K562 (cell line): ENCODE results near the gene CDCA5. TPM values are rescaled to one million over a fixed set of nuclear protein-coding genes. Genes with fewer than 3 reads are reported as not detected.

Experiments
- ATF4 ChIP-seq: fragments of 450-650 bp; formaldehyde crosslinking; IDR thresholded peaks from 2 replicates; pipeline ENCODE4 v1.4.0; 2022; ENCODE audit warnings: mild to moderate bottlenecking, moderate library complexity
- BRD9 ChIP-seq: fragments of 450-650 bp; IDR thresholded peaks from 2 replicates; pipeline ENCODE4 v1.6.1; 2018; ENCODE audit warnings: low read depth; ENCODE audit not compliant: partially characterized antibody
- ESRRA ChIP-seq: fragments of 450-650 bp; IDR thresholded peaks from 2 replicates; pipeline ENCODE4 v1.6.1; 2014; ENCODE audit warnings: low read depth, mild to moderate bottlenecking, moderate library complexity, borderline replicate concordance
- GABPA ChIP-seq: fragments of 200-800 bp; sonication (Bioruptor generic); conservative IDR thresholded peaks from 2 replicates; pipeline ENCODE4 v1.6.1; 2016; ENCODE audit warnings: low read depth, missing genetic modification characterization, missing compliant biosample characterization
- GABPB1 ChIP-seq: sonication (generic); formaldehyde crosslinking; IDR thresholded peaks from 2 replicates; pipeline ENCODE4 v1.8.0; 2022; ENCODE audit warnings: mild to moderate bottlenecking, missing genetic modification reagents
- ILF3 ChIP-seq: fragments of 450-650 bp; IDR thresholded peaks from 2 replicates; pipeline ENCODE4 v1.6.1; 2018; ENCODE audit warnings: antibody characterized with exemption, mild to moderate bottlenecking, moderate library complexity, borderline replicate concordance
- KDM2B ChIP-seq: fragments of 250-450 bp; sonication (Bioruptor Pico); IDR thresholded peaks from 2 replicates; pipeline ENCODE4 v1.8.0; 2021; ENCODE audit warnings: mild to moderate bottlenecking, moderate library complexity
- KLF1 ChIP-seq: fragments of 450-650 bp; IDR thresholded peaks from 2 replicates; pipeline ENCODE4 v1.6.1; 2016; ENCODE audit warnings: missing genetic modification characterization, missing compliant biosample characterization
- L3MBTL2 ChIP-seq: fragments of 450-650 bp; IDR thresholded peaks from 2 replicates; pipeline ENCODE4 v1.6.1; 2016; ENCODE audit warnings: mild to moderate bottlenecking, moderate library complexity
- MCM3 ChIP-seq: fragments of 450-650 bp; IDR thresholded peaks from 2 replicates; pipeline ENCODE4 v1.6.1; 2016
- MYBL2 ChIP-seq, 2 experiments: fragments of 450-650 bp in 1 of 2; sonication (generic) in 1 of 2; formaldehyde crosslinking in 1 of 2; IDR thresholded peaks; 2 replicates each; pipeline versions ENCODE4 v1.6.1 to v1.8.1; 2017 to 2022; ENCODE audit warnings: borderline replicate concordance in 1 of 2, inconsistent platforms in 1 of 2, low read depth in 1 of 2, mild to moderate bottlenecking in 1 of 2, missing genetic modification reagents in 1 of 2, moderate library complexity in 1 of 2
- NR4A1 ChIP-seq, 2 experiments: fragments of 250-450 bp in 1 of 2; fragments of 450-650 bp in 1 of 2; sonication (Bioruptor Pico) in 1 of 2; IDR thresholded peaks; 2 replicates each; pipeline versions ENCODE4 v1.4.0 to v1.6.1; 2016 to 2020; ENCODE audit warnings: mild to moderate bottlenecking in 2 of 2, missing compliant biosample characterization in 1 of 2, missing genetic modification characterization in 1 of 2, moderate library complexity in 1 of 2
- PCBP1 ChIP-seq: fragments of 200-400 bp; formaldehyde crosslinking; IDR thresholded peaks from 2 replicates; pipeline ENCODE4 v1.6.1; 2018; ENCODE audit warnings: mild to moderate bottlenecking, low read depth, low read length; ENCODE audit not compliant: poor library complexity, severe bottlenecking
- PML ChIP-seq: IDR thresholded peaks from 2 replicates; pipeline ENCODE4 v1.6.1; 2012; ENCODE audit warnings: low read length, inconsistent platforms
- RAD21 ChIP-seq, 2 experiments: fragments of 250-450 bp in 1 of 2; fragments of 450-650 bp in 1 of 2; sonication (Bioruptor Pico) in 1 of 2; formaldehyde crosslinking in 1 of 2; IDR thresholded peaks in 1 of 2; conservative IDR thresholded peaks in 1 of 2; 2 replicates each; pipeline versions ENCODE4 v1.4.0 to v1.8.0; 2020 to 2022; ENCODE audit warnings: mild to moderate bottlenecking in 2 of 2, moderate library complexity in 1 of 2
- TOE1 ChIP-seq, 2 experiments: fragments of 450-650 bp in 1 of 2; sonication (generic) in 1 of 2; formaldehyde crosslinking in 1 of 2; IDR thresholded peaks; 2 replicates each; pipeline versions ENCODE4 v1.7.1 to v1.8.0; 2016 to 2022; ENCODE audit warnings: borderline replicate concordance in 2 of 2, mild to moderate bottlenecking in 2 of 2, antibody characterized with exemption in 1 of 2, inconsistent platforms in 1 of 2, low read depth in 1 of 2, missing genetic modification reagents in 1 of 2, moderate library complexity in 1 of 2
- ZBTB26 ChIP-seq: fragments of 450-650 bp; formaldehyde crosslinking; IDR thresholded peaks from 2 replicates; pipeline ENCODE4 v1.4.0; 2022; ENCODE audit warnings: missing genetic modification characterization
- ZFX ChIP-seq: sonication (generic); formaldehyde crosslinking; IDR thresholded peaks from 2 replicates; pipeline ENCODE4 v1.8.0; 2022; ENCODE audit warnings: mild to moderate bottlenecking, missing genetic modification reagents, moderate library complexity
- ZNF696 ChIP-seq: fragments of 250-450 bp; sonication (Bioruptor Pico); conservative IDR thresholded peaks from 2 replicates; pipeline ENCODE4 v1.4.0; 2020; ENCODE audit warnings: mild to moderate bottlenecking, moderate library complexity
- polyA plus RNA-seq, 8 experiments: library from polyadenylated mRNA; depleted of rRNA in 4 of 8; stranded (reverse) in 5 of 8; unstranded in 3 of 8; fragments of >200 nt; fragmentation: Nextera tagmentation in 2 of 8; fragmentation: Illumina TruSeq in 1 of 8; extraction: Ambion mirVana in 2 of 8; extraction: Trizol in 1 of 8; gene quantifications; 2 replicates each; pipeline versions ENCODE4 v1.2.1 to v1.2.3, GENCODE V29; 2011 to 2014; ENCODE audit warnings: inconsistent platforms in 1 of 8, missing spikeins in 1 of 8
- total RNA-seq, 7 experiments: library from RNA; depleted of rRNA in 6 of 7; stranded (reverse); fragments of >200 nt in 6 of 7; fragmentation: Illumina TruSeq in 2 of 7; extraction: Trizol in 2 of 7; gene quantifications; 2 replicates each; pipeline versions ENCODE4 v1.2.1 to v1.2.3, GENCODE V29; 2011 to 2021; ENCODE audit warnings: low replicate concordance in 1 of 7
- TF ChIP-seq, protein P1 (sequence below): sonication (generic); formaldehyde crosslinking; IDR thresholded peaks from 2 replicates; pipeline ENCODE4 v1.8.1; 2023; ENCODE audit warnings: mild to moderate bottlenecking, missing genetic modification reagents
- TF ChIP-seq, protein P2 (sequence below), 3 experiments: IDR thresholded peaks in 2 of 3; conservative IDR thresholded peaks in 1 of 3; 2 replicates each; pipeline ENCODE4 v1.5.1; 2011 to 2012; ENCODE audit warnings: low read length in 3 of 3, mild to moderate bottlenecking in 3 of 3, control low read depth in 2 of 3, improper control_type of control experiment in 1 of 3, inconsistent platforms in 1 of 3, low read depth in 1 of 3, mixed read lengths in 1 of 3, moderate library complexity in 1 of 3; ENCODE audit not compliant: insufficient read depth in 2 of 3

CDCA5 gene
- total and polyA plus RNA-seq, 9 of the 15 experiments (the other 6 are each of a cell fraction or from before 2014, with no cell fraction given) = 18.9 to 94.3 (median 64.6) TPM

GRCh38 chr11:65060913-65061408, 22.9 kb downstream of the CDCA5 start (continued):
- no peak for TF ChIP-seq ILF3
- TF ChIP-seq ZNF696 (CRISPR knock-in tag) = no peak
- TF ChIP-seq MCM3 = no peak
- TF ChIP-seq BRD9 = peak; percentile 27
- no peak for TF ChIP-seq PML
- TF ChIP-seq GABPA (tag) = no peak
- peak; percentile 29 to 70 for TF ChIP-seq RAD21 (CRISPR knock-in tag; conservative IDR thresholded peaks at IDR 0.05 in 1 of 2, IDR thresholded peaks at IDR 0.05 in 1 of 2)
- no peak for TF ChIP-seq KDM2B (CRISPR knock-in tag)
- no peak for TF ChIP-seq MYBL2 (IDR thresholded peaks at IDR 0.05; ENCODE audit: low read depth)
- no peak for TF ChIP-seq MYBL2 (CRISPR knock-in tag; IDR thresholded peaks at IDR 0.05; ENCODE audit: borderline replicate concordance)
- TF ChIP-seq GABPB1 (CRISPR knock-in tag) = no peak
- peak; percentile 21; the same call in 1 of the 2 replicates for TF ChIP-seq ESRRA
- no peak for TF ChIP-seq ATF4 (CRISPR knock-in tag)
- peak; percentile 32; the same call in 1 of the 2 replicates for TF ChIP-seq ZFX (CRISPR knock-in tag)
- TF ChIP-seq NR4A1 (CRISPR knock-in tag; IDR thresholded peaks at IDR 0.05) = no peak
- TF ChIP-seq NR4A1 (tag; IDR thresholded peaks at IDR 0.05) = peak; percentile 49; the same call in 1 of the 2 replicates
- TF ChIP-seq, protein P1, sequence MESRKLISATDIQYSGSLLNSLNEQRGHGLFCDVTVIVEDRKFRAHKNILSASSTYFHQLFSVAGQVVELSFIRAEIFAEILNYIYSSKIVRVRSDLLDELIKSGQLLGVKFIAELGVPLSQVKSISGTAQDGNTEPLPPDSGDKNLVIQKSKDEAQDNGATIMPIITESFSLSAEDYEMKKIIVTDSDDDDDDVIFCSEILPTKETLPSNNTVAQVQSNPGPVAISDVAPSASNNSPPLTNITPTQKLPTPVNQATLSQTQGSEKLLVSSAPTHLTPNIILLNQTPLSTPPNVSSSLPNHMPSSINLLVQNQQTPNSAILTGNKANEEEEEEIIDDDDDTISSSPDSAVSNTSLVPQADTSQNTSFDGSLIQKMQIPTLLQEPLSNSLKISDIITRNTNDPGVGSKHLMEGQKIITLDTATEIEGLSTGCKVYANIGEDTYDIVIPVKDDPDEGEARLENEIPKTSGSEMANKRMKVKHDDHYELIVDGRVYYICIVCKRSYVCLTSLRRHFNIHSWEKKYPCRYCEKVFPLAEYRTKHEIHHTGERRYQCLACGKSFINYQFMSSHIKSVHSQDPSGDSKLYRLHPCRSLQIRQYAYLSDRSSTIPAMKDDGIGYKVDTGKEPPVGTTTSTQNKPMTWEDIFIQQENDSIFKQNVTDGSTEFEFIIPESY (CRISPR knock-in tag) = peak; percentile 59
- peak; percentile 11 for TF ChIP-seq L3MBTL2
- peak; percentile 60; the same call in 1 of the 2 replicates for TF ChIP-seq ZBTB26 (CRISPR knock-in tag)
- TF ChIP-seq PCBP1 = no peak
- TF ChIP-seq, protein P2, sequence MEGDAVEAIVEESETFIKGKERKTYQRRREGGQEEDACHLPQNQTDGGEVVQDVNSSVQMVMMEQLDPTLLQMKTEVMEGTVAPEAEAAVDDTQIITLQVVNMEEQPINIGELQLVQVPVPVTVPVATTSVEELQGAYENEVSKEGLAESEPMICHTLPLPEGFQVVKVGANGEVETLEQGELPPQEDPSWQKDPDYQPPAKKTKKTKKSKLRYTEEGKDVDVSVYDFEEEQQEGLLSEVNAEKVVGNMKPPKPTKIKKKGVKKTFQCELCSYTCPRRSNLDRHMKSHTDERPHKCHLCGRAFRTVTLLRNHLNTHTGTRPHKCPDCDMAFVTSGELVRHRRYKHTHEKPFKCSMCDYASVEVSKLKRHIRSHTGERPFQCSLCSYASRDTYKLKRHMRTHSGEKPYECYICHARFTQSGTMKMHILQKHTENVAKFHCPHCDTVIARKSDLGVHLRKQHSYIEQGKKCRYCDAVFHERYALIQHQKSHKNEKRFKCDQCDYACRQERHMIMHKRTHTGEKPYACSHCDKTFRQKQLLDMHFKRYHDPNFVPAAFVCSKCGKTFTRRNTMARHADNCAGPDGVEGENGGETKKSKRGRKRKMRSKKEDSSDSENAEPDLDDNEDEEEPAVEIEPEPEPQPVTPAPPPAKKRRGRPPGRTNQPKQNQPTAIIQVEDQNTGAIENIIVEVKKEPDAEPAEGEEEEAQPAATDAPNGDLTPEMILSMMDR (IDR thresholded peaks at IDR 0.05 in 2 of 3, conservative IDR thresholded peaks at IDR 0.05 in 1 of 3; ENCODE audit: insufficient read depth in 2 of 3, low read depth in 1 of 3, low read length in 3 of 3) = peak; percentile 69 to 73 (median 72)
- TF ChIP-seq KLF1 (tag) = 0 out of 2 replicates have a peak, but pooled peaks have one; percentile 9
- TF ChIP-seq TOE1 (IDR thresholded peaks at IDR 0.05; ENCODE audit: borderline replicate concordance) = 0 out of 2 replicates have a peak, but pooled peaks have one; percentile 19
- TF ChIP-seq TOE1 (CRISPR knock-in tag; IDR thresholded peaks at IDR 0.05; ENCODE audit: borderline replicate concordance, low read depth) = no peak
